ENCODE results near the gene GPR68.
"Not testable (repeated sequence)": the region's sequence is repeated elsewhere in the genome, so short reads cannot be mapped to it uniquely, and the experiment has no call there.

GPR68 gene

DNA sequence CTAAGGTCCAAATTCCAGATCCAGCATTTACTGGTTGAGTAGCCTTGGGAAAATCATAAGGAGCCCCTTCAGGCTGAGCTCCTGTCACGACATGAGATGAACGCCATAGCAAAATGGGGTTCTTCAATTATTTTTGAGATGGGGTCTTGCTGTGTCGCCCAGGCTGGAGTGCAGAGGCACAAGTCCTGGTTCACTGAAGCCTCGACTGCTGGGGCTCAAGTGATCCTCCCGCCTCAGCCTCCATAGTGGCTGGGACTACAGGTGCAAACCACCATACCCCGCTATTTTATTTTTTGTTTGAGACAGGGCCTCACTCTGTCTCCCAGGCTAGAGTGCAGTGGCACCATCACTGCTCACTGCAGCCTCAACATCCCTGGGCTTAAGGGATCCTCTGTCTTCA, 25.7 kb upstream of the GPR68 start:
- TF ChIP-seq, protein P1, sequence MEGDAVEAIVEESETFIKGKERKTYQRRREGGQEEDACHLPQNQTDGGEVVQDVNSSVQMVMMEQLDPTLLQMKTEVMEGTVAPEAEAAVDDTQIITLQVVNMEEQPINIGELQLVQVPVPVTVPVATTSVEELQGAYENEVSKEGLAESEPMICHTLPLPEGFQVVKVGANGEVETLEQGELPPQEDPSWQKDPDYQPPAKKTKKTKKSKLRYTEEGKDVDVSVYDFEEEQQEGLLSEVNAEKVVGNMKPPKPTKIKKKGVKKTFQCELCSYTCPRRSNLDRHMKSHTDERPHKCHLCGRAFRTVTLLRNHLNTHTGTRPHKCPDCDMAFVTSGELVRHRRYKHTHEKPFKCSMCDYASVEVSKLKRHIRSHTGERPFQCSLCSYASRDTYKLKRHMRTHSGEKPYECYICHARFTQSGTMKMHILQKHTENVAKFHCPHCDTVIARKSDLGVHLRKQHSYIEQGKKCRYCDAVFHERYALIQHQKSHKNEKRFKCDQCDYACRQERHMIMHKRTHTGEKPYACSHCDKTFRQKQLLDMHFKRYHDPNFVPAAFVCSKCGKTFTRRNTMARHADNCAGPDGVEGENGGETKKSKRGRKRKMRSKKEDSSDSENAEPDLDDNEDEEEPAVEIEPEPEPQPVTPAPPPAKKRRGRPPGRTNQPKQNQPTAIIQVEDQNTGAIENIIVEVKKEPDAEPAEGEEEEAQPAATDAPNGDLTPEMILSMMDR (IDR thresholded peaks at IDR 0.05; ENCODE audit: low read depth, low read length): no peak
- no peaks in the 10 kb centered on the region for H3K27me3 ChIP-seq
- H3K4me3 ChIP-seq (ENCODE audit: low read depth, low read length): no peak overlapping the region
- DNase-seq: no peak
- no peaks in the 10 kb centered on the region for H3K36me3 ChIP-seq
- H3K4me1 ChIP-seq: no peaks in the 10 kb centered on the region
- no peaks in the 10 kb centered on the region for H3K9me3 ChIP-seq

DNA sequence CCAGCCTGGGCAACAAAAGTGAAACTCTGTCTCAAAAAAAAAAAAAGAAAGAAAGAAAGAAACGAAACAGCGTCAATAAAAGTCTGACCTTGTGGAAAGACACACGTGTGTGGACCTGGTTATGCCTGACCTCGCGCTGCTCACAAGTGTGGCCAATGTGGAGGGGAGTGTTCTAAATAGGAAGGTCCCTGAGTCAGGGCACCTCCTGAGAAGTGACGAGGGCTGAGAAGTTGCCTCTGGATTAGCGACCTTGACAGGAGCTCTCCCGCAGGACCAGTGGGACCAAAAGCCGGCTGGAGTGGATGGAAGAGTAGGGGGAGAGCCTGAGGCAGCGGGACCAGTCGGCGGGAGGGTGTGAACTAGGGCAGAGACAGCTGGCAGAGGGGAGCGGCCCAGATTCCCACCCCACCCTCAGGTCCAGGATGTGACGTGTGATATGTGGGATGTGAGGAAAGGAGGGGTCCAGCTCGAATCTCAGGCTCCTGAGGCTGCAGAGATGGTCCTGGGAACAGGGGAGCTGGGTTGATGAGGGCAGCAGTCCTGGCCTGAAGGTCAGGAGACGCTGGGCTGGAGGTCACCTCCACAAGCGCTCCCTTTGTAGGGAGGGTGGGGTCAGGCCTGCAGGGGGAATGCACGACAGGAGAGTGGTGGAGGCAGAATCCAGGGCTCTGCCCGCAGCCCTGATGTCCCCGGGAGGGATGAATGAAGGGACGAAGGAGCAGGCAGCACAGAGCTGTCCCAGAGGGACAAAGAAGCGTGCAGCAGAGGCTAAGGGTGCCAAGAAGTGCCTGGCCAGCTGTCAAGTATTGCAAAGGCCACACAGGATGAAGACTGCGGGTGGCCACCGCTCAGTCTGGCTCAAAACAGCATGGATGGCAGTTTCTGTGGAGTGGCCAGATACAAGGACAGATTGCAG, 24.8 kb upstream of the GPR68 start:
- Histone ChIP-seq H3K4me3 (ENCODE audit: low read depth, low read length) (no peak overlapping the region), H3K9me3 (no peaks in the 10 kb centered on the region), H3K4me1 (no peaks in the 10 kb centered on the region), H3K27me3 (no peaks in the 10 kb centered on the region; the same call in 1 of the 2 replicates), H3K36me3 (no peaks in the 10 kb centered on the region)
- TF ChIP-seq, protein P1 (IDR thresholded peaks at IDR 0.05; ENCODE audit: low read depth, low read length): no peak
- DNase-seq: no peak

DNA sequence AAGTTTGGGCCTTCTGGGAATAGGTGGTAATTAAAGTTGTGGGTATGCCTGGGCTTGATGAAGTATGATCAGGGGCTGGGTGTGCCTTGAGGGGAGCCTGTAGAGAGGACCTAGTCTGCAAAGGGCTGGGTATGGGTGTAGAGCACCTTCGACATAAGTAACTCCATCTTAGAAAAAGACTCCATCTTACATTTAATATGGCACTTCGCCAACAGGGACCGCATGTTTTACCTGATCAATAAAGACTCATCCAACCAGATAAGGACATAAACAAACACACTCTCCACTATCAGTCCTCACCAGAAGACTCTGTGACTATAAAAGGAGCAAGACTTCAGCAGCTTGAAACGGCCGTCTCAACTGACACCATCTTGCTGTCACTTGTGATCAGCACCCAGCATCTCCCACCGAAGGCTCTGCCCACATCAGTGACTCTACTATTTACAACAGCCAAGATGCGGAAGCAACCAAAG, 23.5 kb upstream of the GPR68 start:
- Histone ChIP-seq H3K4me3 (ENCODE audit: low read depth, low read length) (no peak overlapping the region), H3K27me3 (no peaks in the 10 kb centered on the region; the same call in 1 of the 2 replicates), H3K9me3 (no peaks in the 10 kb centered on the region), H3K36me3 (no peaks in the 10 kb centered on the region), H3K4me1 (peaks cover 4% of the 10 kb centered on the region; the same call in 1 of the 2 replicates)
- TF ChIP-seq, protein P1 (IDR thresholded peaks at IDR 0.05; ENCODE audit: low read depth, low read length): no peak
- DNase-seq: no peak

DNA sequence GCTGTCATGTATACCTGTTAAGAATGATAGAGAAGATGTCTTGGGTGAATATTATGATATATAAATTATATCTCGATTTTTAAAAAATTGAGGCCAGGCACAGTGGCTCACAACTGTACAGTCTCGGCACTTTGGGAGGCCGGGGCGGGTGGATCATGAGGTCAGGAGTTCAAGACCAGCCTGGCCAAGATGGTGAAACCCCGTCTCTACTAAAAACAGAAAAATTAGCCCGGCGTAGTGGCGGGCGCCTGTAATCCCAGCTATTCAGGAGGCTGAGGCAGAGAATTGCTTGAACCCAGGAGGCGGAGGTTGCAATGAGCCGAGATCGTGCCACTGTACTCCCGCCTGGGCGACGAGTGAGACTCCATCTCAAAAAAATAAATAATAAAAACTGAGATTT, 21.8 kb upstream of the GPR68 start:
- not testable (repeated sequence) for H3K9me3 ChIP-seq; H3K27me3 ChIP-seq; DNase-seq; H3K4me3 ChIP-seq (ENCODE audit: low read depth, low read length); H3K36me3 ChIP-seq; H3K4me1 ChIP-seq

DNA sequence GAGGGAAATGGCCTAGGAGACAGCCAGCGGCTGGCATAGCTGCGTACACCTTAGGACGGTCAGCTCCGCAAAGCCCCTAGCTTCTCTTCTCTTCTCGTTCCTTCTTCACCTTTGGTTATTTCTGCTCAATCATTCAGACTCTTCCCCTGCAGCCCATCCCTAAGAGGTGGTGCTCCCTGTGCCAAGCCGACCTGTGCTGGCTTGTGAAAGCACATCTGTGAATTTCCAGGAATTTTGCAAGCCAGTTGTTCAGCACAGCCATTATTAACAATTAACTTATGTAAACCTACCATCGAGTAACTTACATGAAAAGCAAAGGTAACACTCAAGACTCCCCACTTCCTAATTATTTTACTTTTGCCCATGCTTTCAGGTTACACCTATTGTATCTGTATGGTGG, 20.9 kb upstream of the GPR68 start:
- TF ChIP-seq, protein P1 (IDR thresholded peaks at IDR 0.05; ENCODE audit: low read depth, low read length): no peak

DNA sequence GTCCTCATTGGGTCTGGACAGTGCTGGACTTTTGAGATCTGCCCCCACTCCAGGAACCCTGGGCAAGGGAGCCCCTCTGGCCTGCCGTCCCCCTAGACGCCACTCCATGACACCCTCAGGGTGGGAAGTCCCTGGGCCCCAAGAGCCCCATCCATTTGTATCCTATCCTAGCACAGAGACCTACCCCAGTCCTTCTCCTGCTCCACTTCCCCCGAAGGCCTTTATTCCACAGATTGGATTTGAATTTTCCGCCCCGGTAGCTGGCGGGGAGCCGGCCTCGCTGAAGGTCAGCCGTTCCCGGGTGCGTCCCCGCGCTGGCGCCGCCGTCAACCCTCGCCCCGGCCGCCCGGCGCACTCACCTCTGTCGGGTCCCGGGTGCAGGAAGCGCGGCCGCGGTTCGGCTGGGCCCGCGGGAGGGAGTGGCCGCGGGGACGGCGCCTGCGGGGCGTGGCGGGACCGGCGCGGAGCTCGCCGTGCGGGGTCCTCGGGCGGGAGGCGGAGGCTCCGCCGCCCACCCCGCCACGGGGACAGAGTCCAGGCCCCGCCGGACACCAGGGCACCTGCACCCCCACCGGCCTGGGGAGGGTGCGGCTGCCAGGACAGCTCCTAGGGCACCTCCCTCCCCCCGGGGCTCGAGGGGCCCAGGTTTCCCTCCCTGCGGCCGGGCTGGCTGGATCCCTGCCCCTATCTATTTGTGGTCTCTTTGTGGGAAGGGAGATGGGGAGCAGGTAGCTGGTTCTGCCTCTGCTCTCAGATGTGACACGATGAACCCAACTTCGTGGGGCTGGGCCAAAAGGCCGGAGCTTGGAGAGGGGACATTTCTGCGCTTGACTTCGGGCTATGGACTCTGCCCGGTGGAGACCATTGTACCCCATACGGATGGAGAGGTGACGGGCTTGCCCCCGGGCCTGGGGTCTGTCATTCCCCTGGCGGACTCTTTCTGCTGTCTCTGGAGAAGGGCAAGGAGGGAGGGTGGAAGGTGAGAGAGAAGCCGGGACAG, 19.9 kb upstream of the GPR68 start:
- TF ChIP-seq, protein P1 (IDR thresholded peaks at IDR 0.05; ENCODE audit: low read depth, low read length): no peak
- Histone ChIP-seq H3K9me3 (no peaks in the 10 kb centered on the region), H3K4me1 (peaks cover 4% of the 10 kb centered on the region; the same call in 1 of the 2 replicates), H3K27me3 (no peaks in the 10 kb centered on the region; the same call in 1 of the 2 replicates), H3K36me3 (no peaks in the 10 kb centered on the region), H3K4me3 (ENCODE audit: low read depth, low read length) (peak overlapping the region; percentile 50)
- no peak for DNase-seq

More for the DNA sequence above, 20.9 kb upstream of the GPR68 start:
- Histone ChIP-seq H3K36me3 (no peaks in the 10 kb centered on the region), H3K4me1 (peaks cover 4% of the 10 kb centered on the region; the same call in 1 of the 2 replicates), H3K27me3 (no peaks in the 10 kb centered on the region; the same call in 1 of the 2 replicates), H3K9me3 (no peaks in the 10 kb centered on the region), H3K4me3 (ENCODE audit: low read depth, low read length) (no peak overlapping the region)
- DNase-seq: no peak
